Body of pancreas (tissue), 4 donors: Measurements from ENCODE around the gene NOXO1. TPM values are rescaled to one million over a fixed set of nuclear protein-coding genes. Genes with fewer than 3 reads are reported as not detected.

Experiments used
- ATAC-seq: fragments of 150-250 bp; one replicate; pipeline ENCODE4 v1.9.1; 2016
- DNase-seq, 4 donors: peaks; one replicate each; pipeline ENCODE4 v3.0.0-alpha.2; 2019
- H3K27ac ChIP-seq, 4 donors: fragments of 200-600 bp; sonication (generic); 1 replicate in 3 of 4; 2 replicates in 1 of 4; pipeline versions ENCODE4 v1.5.1 to v1.6.1; 2016 to 2019; ENCODE audit warnings: mild to moderate bottlenecking in 1 of 4, mixed read lengths in 1 of 4, moderate library complexity in 1 of 4
- H3K27me3 ChIP-seq, 2 donors: fragments of 200-600 bp; sonication (generic); one replicate each; pipeline ENCODE4 v1.6.0; 2016; ENCODE audit warnings: mild to moderate bottlenecking in 1 of 2
- H3K36me3 ChIP-seq, 2 donors: fragments of 200-600 bp; sonication (generic); replicated peaks in 1 of 2; 2 replicates each; pipeline ENCODE4 v1.5.1; 2016; ENCODE audit warnings: low read depth in 2 of 2; ENCODE audit not compliant: insufficient read depth in 1 of 2
- H3K4me1 ChIP-seq: fragments of 200-600 bp; sonication (generic); one replicate; pipeline ENCODE4 v1.6.0; 2016
- H3K4me3 ChIP-seq, 2 donors: fragments of 200-600 bp; sonication (generic); 1 replicate in 1 of 2; 2 replicates in 1 of 2; pipeline ENCODE4 v1.5.1; 2016 to 2019
- H3K9me3 ChIP-seq, 3 donors: fragments of 200-600 bp; sonication (generic); 1 replicate in 2 of 3; 2 replicates in 1 of 3; pipeline ENCODE4 v1.5.1; 2016
- POLR2A ChIP-seq, 3 donors: fragments of 450-650 bp; IDR thresholded peaks; one replicate each; pipeline ENCODE4 v1.6.1; 2016; ENCODE audit warnings: antibody characterized with exemption in 3 of 3, mild to moderate bottlenecking in 2 of 3
- WGBS, 2 donors: methylation state at CpG; one replicate each; pipeline ENCODE4 v1.1.5; 2017; 5-methylcytosine and 5-hydroxymethylcytosine counted together
- intact Hi-C: fragments of 100-400 bp; cut with DNase I; formaldehyde crosslinking; loops from one replicate; pipeline ENCODE4 v1.15.1; 2023
- total RNA-seq, 2 donors: library from RNA; depleted of rRNA; stranded (reverse); fragments of >200 nt; gene quantifications; one replicate each; pipeline ENCODE4 v1.1.0, GENCODE V29; 2016
- TF ChIP-seq, protein P1 (sequence below), 7 experiments: fragments of 450-650 bp in 4 of 7; fragments of 200-600 bp in 3 of 7; sonication (generic) in 3 of 7; IDR thresholded peaks; one replicate each; pipeline ENCODE4 v1.5.1; 2016 to 2019; ENCODE audit warnings: antibody characterized with exemption in 7 of 7

The NOXO1 gene
- total RNA-seq, 2 donors from 2014 or later: not detected

DNA sequence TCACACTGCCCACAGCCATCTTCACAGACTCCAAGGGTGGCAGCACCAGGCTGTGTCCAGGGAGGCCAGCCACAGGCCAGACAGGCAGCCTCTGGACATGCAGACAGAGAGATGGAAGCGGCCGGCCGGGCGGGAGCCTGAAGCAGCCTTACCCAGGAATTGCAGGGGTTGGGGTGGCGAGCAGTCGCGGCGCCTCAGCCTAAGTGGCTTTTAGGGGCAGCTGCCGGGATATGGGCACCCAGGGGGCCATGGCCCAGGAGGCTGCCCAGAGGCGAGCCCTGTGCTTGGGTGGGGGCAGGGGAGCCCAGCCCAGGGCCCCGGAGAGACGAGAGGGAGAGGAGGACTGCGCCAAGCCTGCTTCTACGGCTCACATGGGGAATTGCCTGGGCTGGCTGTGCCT is 44.0 kb upstream of the NOXO1 start:
- ATAC-seq (no peak), DNase-seq (peak in 1 of 4 donors; percentile 13)
- 87 to 100% methylated on average over 1 to 11 of the region's 14 CpGs for WGBS, 2 donors
- Histone ChIP-seq H3K9me3 (no peaks in the 10 kb centered on the region), H3K36me3 (no peaks in the 10 kb centered on the region), H3K27me3 (peaks cover 0 to 5% of the 10 kb centered on the region in 2 donors), H3K27ac (no peak overlapping the region), H3K4me3 (no peak overlapping the region), H3K4me1 (peaks cover 42% of the 10 kb centered on the region)
- no peak for TF ChIP-seq POLR2A (IDR thresholded peaks at IDR 0.05)
- TF ChIP-seq, protein P1, sequence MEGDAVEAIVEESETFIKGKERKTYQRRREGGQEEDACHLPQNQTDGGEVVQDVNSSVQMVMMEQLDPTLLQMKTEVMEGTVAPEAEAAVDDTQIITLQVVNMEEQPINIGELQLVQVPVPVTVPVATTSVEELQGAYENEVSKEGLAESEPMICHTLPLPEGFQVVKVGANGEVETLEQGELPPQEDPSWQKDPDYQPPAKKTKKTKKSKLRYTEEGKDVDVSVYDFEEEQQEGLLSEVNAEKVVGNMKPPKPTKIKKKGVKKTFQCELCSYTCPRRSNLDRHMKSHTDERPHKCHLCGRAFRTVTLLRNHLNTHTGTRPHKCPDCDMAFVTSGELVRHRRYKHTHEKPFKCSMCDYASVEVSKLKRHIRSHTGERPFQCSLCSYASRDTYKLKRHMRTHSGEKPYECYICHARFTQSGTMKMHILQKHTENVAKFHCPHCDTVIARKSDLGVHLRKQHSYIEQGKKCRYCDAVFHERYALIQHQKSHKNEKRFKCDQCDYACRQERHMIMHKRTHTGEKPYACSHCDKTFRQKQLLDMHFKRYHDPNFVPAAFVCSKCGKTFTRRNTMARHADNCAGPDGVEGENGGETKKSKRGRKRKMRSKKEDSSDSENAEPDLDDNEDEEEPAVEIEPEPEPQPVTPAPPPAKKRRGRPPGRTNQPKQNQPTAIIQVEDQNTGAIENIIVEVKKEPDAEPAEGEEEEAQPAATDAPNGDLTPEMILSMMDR (IDR thresholded peaks at IDR 0.05): no peak
- intact Hi-C loops: loop anchor here (10.0 kb wide), 1 partner anchor 60 kb away; no protein-coding TSS in a partner anchor

DNA sequence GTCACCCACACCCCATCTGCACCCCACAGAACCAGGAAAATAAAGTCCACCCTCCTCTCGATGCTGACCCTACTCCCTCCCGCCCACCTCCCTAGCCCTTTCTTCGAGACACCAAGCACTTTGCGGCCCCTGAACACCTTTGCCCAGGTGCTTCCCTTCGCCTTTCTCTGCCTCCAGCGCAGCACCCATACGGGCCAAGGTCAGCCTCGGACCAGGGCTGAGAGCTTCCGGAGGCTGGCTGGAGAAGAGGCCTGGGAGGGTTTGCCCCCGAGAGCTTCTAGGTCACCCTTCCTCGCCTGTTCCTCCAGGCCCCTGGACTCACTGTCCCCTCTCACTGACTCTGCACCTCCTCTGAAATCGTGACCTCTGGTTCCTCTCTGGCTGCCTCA is 42.8 kb upstream of the NOXO1 start:
- no peaks in the 10 kb centered on the region for H3K36me3 ChIP-seq
- no peak overlapping the region for H3K4me3 ChIP-seq
- H3K27ac ChIP-seq: no peak overlapping the region
- TF ChIP-seq, protein P1 (IDR thresholded peaks at IDR 0.05): no peak
- TF ChIP-seq POLR2A (IDR thresholded peaks at IDR 0.05): no peak
- WGBS, 2 donors: 66 to 85% methylated on average over 10 to 12 of the region's 12 CpGs
- intact Hi-C loops: loop anchor here (10.0 kb wide), 1 partner anchor 61 kb away; no protein-coding TSS in a partner anchor
- no peaks in the 10 kb centered on the region for H3K9me3 ChIP-seq
- no peak for DNase-seq
- ATAC-seq: no peak
- H3K27me3 ChIP-seq: peaks cover 0 to 7% of the 10 kb centered on the region in 2 donors
- peaks cover 51% of the 10 kb centered on the region for H3K4me1 ChIP-seq

DNA sequence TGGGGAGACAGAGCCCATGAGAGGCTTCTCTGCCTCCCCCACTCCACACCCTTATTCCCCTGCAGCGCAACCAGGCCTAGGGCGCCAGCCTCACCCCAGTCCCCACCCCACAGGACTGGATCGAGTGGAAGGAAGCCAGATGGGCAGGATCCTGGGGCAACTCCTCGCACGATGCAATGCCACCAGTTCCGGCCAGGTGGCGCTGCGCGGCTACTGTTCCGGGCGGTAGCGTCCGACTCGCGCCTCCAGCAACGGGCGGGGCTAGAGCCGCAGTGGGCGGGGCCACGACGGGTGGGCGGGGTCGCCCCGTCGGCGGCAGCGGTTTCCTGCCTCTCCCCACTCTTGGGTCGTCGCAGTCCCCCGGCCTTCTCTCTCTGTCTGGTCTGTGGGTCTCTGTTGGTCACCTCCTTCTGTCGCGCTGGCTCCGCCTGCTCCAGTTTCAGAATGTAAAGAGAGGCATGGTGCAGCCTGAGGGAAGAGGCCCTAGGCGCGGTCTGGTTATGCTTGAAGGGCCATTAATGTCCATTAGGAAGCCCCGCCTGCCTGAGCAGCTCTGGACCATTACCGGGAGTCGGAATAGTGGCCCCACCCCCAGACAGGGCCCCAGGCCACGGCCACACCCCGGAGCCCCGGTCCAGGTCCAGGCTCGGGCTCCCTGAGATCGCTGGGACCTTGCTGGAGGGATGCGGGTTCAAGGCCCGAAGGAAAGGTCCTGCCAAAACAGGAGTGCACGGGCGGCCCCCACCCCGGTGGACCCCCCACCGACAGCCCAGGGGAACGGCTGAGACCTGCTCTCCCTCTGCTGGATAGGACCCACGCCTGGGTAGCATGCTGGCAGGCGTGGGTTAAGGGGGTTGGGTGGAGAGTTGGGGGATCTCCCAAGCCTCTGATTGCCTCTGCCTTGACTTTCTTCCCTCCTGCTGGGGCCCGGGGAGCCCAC is 42.1 kb upstream of the NOXO1 start:
- peak; percentile 91 for ATAC-seq
- intact Hi-C loops: loop anchor here (10.0 kb wide), 1 partner anchor 61 kb away; no protein-coding TSS in a partner anchor
- H3K4me1 ChIP-seq: peaks cover 51% of the 10 kb centered on the region
- no peaks in the 10 kb centered on the region for H3K36me3 ChIP-seq
- no peak overlapping the region for H3K4me3 ChIP-seq
- DNase-seq: peak; percentile 93 to 96 (median 95)
- peak overlapping the region in 2 of 4 donors; percentile 55 to 58 for H3K27ac ChIP-seq
- no peaks in the 10 kb centered on the region for H3K9me3 ChIP-seq
- peaks cover 0 to 10% of the 10 kb centered on the region in 2 donors for H3K27me3 ChIP-seq
- peak in 2 of 3 donors; percentile 24 to 29 for TF ChIP-seq POLR2A (IDR thresholded peaks at IDR 0.05)
- TF ChIP-seq, protein P1 (IDR thresholded peaks at IDR 0.05): peak; percentile 97 to 99 (median 99)
- WGBS, 2 donors: 5 to 16% methylated on average over 16 to 53 of the region's 53 CpGs

DNA sequence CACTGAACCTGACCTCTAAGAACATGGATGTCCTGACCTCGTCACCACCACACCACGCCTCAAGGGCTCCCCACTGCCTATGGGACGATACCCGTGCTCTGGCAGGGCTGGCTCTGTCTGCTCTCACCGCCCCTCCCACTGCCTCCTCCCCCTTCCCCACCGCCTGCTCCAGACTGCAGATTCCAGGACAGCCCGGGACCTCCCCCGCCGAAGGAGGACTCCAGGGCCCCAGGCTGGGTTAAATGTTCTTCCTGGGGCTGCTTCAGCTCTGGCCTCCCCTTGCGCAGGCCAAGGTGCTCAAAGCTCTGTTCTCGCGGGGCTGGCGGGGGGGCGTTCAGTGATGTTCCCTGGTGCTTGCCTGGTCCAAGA is 41.4 kb upstream of the NOXO1 start:
- Histone ChIP-seq H3K27me3 (peaks cover 0 to 10% of the 10 kb centered on the region in 2 donors), H3K27ac (no peak overlapping the region), H3K4me3 (no peak overlapping the region), H3K4me1 (peaks cover 44% of the 10 kb centered on the region), H3K9me3 (no peaks in the 10 kb centered on the region), H3K36me3 (no peaks in the 10 kb centered on the region)
- peak in 3 of 4 donors; percentile 48 to 59 (median 51) for DNase-seq
- intact Hi-C loops: loop anchor here (10.0 kb wide), 1 partner anchor 62 kb away; no protein-coding TSS in a partner anchor
- peak; percentile 13 for ATAC-seq
- no peak for TF ChIP-seq POLR2A (IDR thresholded peaks at IDR 0.05)
- TF ChIP-seq, protein P1 (IDR thresholded peaks at IDR 0.05): no peak
- WGBS, 2 donors: 0 to 2% methylated on average over 3 to 14 of the region's 14 CpGs
